ENCODE results near the gene S100A6.

DNA sequence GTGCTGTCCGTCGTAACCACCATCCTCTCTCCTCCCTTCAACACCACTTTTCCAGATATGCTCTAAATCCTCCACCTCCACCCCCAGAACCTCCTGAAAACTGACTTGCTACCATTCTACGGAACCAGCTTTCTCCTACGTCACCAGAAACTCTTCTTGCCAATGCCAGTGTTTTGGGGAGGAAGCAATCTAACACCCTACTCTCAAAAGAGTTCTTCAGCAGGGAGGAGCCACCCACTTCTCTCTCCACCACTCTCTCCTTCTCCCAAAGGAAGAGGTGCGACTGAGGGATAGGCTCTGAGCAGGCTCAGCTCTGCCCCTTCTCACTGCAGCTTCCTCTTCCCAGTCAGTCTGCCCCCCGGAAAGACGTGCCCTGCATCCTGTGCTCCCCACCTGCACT lies 35.9 kb upstream of the S100A6 start:
- TF ChIP-seq CTCF (IDR thresholded peaks at IDR 0.05; ENCODE audit: extremely low read depth in 1 of 2, insufficient read depth in 1 of 2, low read depth in 1 of 2, low read length in 2 of 2) (no peak), POLR2AphosphoS5 (IDR thresholded peaks at IDR 0.05; ENCODE audit: insufficient read depth, low read depth, low read length) (no peak)
